Measurements from ENCODE around the gene VPS37C. TPM values are rescaled to one million over a fixed set of nuclear protein-coding genes. Genes with fewer than 3 reads are reported as not detected.

Gene VPS37C
- total and polyA plus RNA-seq, 4 donors, result 2.6 to 6.1 (median 5.1) TPM

DNA sequence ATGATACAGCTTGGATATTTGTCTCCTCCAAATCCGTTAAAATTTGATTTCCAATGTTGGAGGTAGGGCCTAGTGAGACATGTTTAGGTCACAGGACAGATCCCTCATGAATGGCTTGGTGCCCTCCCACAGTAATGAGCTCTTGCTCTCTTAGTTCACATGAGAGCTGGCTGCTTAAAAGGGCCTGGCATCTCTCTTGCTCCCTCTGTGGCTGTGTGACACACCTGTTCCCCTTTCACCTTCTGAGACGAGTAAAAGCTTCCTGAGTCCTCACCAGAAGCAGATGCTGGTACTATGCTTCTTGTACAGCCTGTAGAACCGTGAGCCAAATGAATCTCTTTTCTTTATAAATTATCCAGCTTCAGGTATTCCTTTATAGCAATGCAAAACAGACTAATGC, 3.5 kb downstream of the VPS37C start:
- Histone ChIP-seq H3K9me3 (ENCODE audit: control insufficient read depth in 4 of 4, low read length in 3 of 4) (peaks cover 0 to 6% (median 0%) of the 10 kb centered on the region in 4 donors), H3K4me3 (ENCODE audit: low read depth in 1 of 3, low read length in 3 of 3) (no peak overlapping the region), H3K9ac (ENCODE audit: low read depth in 1 of 2, low read length in 2 of 2) (no peak overlapping the region), H3K36me3 (ENCODE audit: control insufficient read depth in 4 of 4, insufficient read depth in 3 of 4, low read depth in 1 of 4, low read length in 3 of 4) (peaks cover 0 to 8% (median 0%) of the 10 kb centered on the region in 4 donors), H3K4me1 (ENCODE audit: control insufficient read depth in 4 of 4, insufficient read depth in 4 of 4, low read length in 3 of 4) (peaks cover 0 to 18% (median 15%) of the 10 kb centered on the region in 4 donors), H3K27ac (ENCODE audit: low read depth in 1 of 2, low read length in 2 of 2) (no peak overlapping the region), H3K27me3 (ENCODE audit: control insufficient read depth in 4 of 4, insufficient read depth in 4 of 4, low read length in 3 of 4) (no peaks in the 10 kb centered on the region)
- TF ChIP-seq NR2F2 (IDR thresholded peaks at IDR 0.05) (no peak), RAD21 (IDR thresholded peaks at IDR 0.05) (no peak), HNF4A (conservative IDR thresholded peaks at IDR 0.05) (no peak), SP1 (IDR thresholded peaks at IDR 0.05) (no peak), YY1 (IDR thresholded peaks at IDR 0.05) (no peak), HNF4G (IDR thresholded peaks at IDR 0.05) (no peak), JUND (IDR thresholded peaks at IDR 0.05) (no peak), EGR1 (IDR thresholded peaks at IDR 0.05; ENCODE audit: low read depth in 2 of 2) (no peak), RXRA (IDR thresholded peaks at IDR 0.05) (no peak), TAF1 (conservative IDR thresholded peaks at IDR 0.05) (no peak), FOXA2 (IDR thresholded peaks at IDR 0.05) (no peak)
- TF ChIP-seq, protein P1, sequence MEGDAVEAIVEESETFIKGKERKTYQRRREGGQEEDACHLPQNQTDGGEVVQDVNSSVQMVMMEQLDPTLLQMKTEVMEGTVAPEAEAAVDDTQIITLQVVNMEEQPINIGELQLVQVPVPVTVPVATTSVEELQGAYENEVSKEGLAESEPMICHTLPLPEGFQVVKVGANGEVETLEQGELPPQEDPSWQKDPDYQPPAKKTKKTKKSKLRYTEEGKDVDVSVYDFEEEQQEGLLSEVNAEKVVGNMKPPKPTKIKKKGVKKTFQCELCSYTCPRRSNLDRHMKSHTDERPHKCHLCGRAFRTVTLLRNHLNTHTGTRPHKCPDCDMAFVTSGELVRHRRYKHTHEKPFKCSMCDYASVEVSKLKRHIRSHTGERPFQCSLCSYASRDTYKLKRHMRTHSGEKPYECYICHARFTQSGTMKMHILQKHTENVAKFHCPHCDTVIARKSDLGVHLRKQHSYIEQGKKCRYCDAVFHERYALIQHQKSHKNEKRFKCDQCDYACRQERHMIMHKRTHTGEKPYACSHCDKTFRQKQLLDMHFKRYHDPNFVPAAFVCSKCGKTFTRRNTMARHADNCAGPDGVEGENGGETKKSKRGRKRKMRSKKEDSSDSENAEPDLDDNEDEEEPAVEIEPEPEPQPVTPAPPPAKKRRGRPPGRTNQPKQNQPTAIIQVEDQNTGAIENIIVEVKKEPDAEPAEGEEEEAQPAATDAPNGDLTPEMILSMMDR (IDR thresholded peaks at IDR 0.05; ENCODE audit: low read depth, low read length, missing input control), result no peak
- TF ChIP-seq, protein P2, sequence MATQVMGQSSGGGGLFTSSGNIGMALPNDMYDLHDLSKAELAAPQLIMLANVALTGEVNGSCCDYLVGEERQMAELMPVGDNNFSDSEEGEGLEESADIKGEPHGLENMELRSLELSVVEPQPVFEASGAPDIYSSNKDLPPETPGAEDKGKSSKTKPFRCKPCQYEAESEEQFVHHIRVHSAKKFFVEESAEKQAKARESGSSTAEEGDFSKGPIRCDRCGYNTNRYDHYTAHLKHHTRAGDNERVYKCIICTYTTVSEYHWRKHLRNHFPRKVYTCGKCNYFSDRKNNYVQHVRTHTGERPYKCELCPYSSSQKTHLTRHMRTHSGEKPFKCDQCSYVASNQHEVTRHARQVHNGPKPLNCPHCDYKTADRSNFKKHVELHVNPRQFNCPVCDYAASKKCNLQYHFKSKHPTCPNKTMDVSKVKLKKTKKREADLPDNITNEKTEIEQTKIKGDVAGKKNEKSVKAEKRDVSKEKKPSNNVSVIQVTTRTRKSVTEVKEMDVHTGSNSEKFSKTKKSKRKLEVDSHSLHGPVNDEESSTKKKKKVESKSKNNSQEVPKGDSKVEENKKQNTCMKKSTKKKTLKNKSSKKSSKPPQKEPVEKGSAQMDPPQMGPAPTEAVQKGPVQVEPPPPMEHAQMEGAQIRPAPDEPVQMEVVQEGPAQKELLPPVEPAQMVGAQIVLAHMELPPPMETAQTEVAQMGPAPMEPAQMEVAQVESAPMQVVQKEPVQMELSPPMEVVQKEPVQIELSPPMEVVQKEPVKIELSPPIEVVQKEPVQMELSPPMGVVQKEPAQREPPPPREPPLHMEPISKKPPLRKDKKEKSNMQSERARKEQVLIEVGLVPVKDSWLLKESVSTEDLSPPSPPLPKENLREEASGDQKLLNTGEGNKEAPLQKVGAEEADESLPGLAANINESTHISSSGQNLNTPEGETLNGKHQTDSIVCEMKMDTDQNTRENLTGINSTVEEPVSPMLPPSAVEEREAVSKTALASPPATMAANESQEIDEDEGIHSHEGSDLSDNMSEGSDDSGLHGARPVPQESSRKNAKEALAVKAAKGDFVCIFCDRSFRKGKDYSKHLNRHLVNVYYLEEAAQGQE (IDR thresholded peaks at IDR 0.05), result no peak
- TF ChIP-seq, protein P3, sequence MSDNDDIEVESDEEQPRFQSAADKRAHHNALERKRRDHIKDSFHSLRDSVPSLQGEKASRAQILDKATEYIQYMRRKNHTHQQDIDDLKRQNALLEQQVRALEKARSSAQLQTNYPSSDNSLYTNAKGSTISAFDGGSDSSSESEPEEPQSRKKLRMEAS (IDR thresholded peaks at IDR 0.05), result no peak
- TF ChIP-seq, protein P4, sequence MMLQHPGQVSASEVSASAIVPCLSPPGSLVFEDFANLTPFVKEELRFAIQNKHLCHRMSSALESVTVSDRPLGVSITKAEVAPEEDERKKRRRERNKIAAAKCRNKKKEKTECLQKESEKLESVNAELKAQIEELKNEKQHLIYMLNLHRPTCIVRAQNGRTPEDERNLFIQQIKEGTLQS (IDR thresholded peaks at IDR 0.05), result no peak
- whole genome bisulfite sequencing, result 81% methylated on average over 3 of the region's 3 CpGs
- DNase-seq (ENCODE audit: low spot score), result no peak

DNA sequence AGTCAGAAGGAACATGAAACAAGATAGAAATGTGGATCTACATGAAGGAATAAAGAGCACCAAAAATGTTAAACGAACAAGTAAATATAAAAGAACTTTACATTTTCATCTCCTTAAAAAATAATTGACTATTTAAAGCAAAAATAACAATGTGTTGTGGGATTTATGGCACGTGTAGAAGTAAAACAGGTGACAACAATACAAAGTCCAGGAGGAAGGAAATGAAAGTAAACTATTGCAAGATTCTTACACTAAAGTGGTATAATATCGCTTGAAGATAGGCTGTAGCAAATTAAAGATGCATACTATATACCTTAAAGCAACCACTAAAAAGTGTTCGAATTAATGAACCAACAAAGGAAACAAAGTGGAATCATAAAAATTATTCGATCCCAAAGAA, 5.5 kb downstream of the VPS37C start:
- Histone ChIP-seq H3K9me3 (ENCODE audit: control insufficient read depth in 4 of 4, low read length in 3 of 4) (peaks cover 0 to 6% (median 0%) of the 10 kb centered on the region in 4 donors), H3K27ac (ENCODE audit: low read depth in 1 of 2, low read length in 2 of 2) (no peak overlapping the region), H3K4me3 (ENCODE audit: low read depth in 1 of 3, low read length in 3 of 3) (no peak overlapping the region), H3K36me3 (ENCODE audit: control insufficient read depth in 4 of 4, insufficient read depth in 3 of 4, low read depth in 1 of 4, low read length in 3 of 4) (peaks cover 0 to 8% (median 0%) of the 10 kb centered on the region in 4 donors), H3K27me3 (ENCODE audit: control insufficient read depth in 4 of 4, insufficient read depth in 4 of 4, low read length in 3 of 4) (no peaks in the 10 kb centered on the region), H3K4me1 (ENCODE audit: control insufficient read depth in 4 of 4, insufficient read depth in 4 of 4, low read length in 3 of 4) (peaks cover 6 to 9% (median 7%) of the 10 kb centered on the region in 4 donors), H3K9ac (ENCODE audit: low read depth in 1 of 2, low read length in 2 of 2) (no peak overlapping the region)
- DNase-seq (ENCODE audit: low spot score), result no peak
- WGBS, result 86% methylated on average over 5 of the region's 5 CpGs
- TF ChIP-seq FOXA1 (IDR thresholded peaks at IDR 0.05) (no peak), NR2F2 (IDR thresholded peaks at IDR 0.05) (no peak), SP1 (IDR thresholded peaks at IDR 0.05) (no peak), GABPA (IDR thresholded peaks at IDR 0.05 in 1 of 2, conservative IDR thresholded peaks at IDR 0.05 in 1 of 2) (no peak), YY1 (IDR thresholded peaks at IDR 0.05) (no peak), HNF4G (IDR thresholded peaks at IDR 0.05) (no peak), HNF4A (conservative IDR thresholded peaks at IDR 0.05) (no peak), RXRA (IDR thresholded peaks at IDR 0.05) (no peak), JUND (IDR thresholded peaks at IDR 0.05) (no peak), TAF1 (conservative IDR thresholded peaks at IDR 0.05) (no peak), RAD21 (IDR thresholded peaks at IDR 0.05) (no peak)
- TF ChIP-seq, protein P1 (IDR thresholded peaks at IDR 0.05; ENCODE audit: low read depth, low read length, missing input control), result no peak
- TF ChIP-seq, protein P4 (IDR thresholded peaks at IDR 0.05), result no peak
- TF ChIP-seq, protein P2 (IDR thresholded peaks at IDR 0.05), result no peak
